ENCODE data around the gene KRT39. TPM values are rescaled to one million over a fixed set of nuclear protein-coding genes. Genes with fewer than 3 reads are reported as not detected.

Gene KRT39
- total RNA-seq, 1 experiment from 2014 or later = not detected

DNA sequence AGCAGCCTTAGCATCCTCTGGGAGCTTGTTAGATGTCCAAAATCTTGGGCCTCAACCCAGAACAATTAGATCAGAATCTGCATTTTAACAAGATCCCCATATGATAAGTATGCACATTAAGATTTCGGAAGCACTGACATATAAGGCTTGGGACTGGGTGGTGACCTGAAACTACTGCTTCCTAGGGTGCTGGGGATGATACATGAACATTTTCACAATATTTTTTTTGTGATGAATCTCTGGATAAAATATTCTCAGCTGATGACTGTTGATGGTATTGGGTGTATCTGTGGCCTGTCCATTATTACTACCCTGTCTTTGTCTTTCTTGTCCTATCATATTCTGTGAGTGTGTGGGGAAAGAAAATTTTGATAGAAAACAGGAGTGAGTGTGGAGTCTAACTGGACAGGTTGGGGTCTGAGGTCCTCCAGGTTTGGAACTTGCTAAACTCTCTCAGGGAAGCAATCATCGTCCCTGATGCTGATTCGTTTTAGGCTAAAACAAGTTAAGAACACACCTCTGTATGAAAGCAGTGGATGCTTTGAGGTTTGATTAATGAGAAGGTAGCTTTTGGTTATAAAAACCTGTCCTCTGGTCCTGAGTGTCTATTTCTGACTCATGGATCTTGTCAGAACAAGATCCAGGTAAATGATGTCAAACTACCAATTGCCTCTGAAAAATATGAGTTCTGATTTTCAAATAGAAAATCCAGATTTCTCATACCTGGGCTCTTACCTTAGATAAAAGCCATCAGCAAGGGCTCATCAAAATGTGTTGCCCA, 52.5 kb downstream of the KRT39 start (continued):
- TF ChIP-seq, protein P1, sequence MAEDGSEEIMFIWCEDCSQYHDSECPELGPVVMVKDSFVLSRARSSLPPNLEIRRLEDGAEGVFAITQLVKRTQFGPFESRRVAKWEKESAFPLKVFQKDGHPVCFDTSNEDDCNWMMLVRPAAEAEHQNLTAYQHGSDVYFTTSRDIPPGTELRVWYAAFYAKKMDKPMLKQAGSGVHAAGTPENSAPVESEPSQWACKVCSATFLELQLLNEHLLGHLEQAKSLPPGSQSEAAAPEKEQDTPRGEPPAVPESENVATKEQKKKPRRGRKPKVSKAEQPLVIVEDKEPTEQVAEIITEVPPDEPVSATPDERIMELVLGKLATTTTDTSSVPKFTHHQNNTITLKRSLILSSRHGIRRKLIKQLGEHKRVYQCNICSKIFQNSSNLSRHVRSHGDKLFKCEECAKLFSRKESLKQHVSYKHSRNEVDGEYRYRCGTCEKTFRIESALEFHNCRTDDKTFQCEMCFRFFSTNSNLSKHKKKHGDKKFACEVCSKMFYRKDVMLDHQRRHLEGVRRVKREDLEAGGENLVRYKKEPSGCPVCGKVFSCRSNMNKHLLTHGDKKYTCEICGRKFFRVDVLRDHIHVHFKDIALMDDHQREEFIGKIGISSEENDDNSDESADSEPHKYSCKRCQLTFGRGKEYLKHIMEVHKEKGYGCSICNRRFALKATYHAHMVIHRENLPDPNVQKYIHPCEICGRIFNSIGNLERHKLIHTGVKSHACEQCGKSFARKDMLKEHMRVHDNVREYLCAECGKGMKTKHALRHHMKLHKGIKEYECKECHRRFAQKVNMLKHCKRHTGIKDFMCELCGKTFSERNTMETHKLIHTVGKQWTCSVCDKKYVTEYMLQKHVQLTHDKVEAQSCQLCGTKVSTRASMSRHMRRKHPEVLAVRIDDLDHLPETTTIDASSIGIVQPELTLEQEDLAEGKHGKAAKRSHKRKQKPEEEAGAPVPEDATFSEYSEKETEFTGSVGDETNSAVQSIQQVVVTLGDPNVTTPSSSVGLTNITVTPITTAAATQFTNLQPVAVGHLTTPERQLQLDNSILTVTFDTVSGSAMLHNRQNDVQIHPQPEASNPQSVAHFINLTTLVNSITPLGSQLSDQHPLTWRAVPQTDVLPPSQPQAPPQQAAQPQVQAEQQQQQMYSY (CRISPR knock-in tag; IDR thresholded peaks at IDR 0.05) = no peak
- no peak for TF ChIP-seq ESRRA (CRISPR knock-in tag; IDR thresholded peaks at IDR 0.05; ENCODE audit: borderline replicate concordance)
- TF ChIP-seq, protein P2, sequence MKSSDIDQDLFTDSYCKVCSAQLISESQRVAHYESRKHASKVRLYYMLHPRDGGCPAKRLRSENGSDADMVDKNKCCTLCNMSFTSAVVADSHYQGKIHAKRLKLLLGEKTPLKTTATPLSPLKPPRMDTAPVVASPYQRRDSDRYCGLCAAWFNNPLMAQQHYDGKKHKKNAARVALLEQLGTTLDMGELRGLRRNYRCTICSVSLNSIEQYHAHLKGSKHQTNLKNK (CRISPR knock-in tag; IDR thresholded peaks at IDR 0.05) = no peak

DNA sequence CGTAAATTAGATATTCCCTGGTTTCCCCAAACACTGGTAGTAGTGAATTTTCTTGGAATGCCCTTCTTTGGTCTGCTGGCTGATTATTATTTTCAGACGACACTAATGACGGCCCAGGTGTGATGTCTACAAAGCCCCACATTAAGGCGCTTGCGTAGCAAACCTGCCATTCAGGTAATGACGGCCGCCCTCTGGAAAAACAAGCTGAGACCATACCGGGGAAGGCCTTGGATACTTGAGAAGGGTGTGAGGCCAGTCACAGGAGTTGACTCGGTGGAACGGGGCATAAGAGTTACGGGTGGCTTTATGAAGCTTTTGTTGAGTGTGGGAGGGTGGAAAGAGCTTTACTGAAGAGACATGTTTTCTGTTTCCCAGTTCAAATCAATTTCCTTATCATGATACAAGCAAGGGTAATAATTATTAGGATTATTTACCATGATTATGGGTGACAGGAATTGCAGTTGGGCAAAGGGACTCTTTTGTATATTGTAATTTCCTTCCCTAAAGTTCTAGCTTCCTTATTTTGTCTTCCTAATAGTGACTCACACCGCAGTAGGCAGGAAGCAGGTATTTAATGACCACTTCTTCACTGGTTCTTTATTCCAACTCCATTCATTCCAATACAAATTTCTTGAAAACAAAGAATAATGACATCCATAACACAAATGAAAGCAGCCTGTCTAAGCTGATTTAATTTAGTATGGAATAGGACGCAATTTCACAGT, 54.1 kb downstream of the KRT39 start:
- ChIA-PET CTCF (interaction anchor here (0.6 to 1.6 kb wide), 2 partner anchors 49 to 750 kb away, joined by 3 to 4 read pairs; no protein-coding TSS in a partner anchor), POLR2A (no interaction called here)
- ATAC-seq (no peak), DNase-seq (ENCODE audit: low spot score) (no peak)
- Mint-ChIP-seq H3K9me3 (no peaks in the 10 kb centered on the region), H3K27me3 (ENCODE audit: low read depth) (0 out of 2 replicates have a peak, but pooled peaks cover 2% of the 10 kb centered on the region), H3K4me3 (no peak overlapping the region), H3K27ac (no peak overlapping the region), H3K36me3 (no peaks in the 10 kb centered on the region), H3K4me1 (peaks cover 4% of the 10 kb centered on the region; the same call in 1 of the 2 replicates)
- TF ChIP-seq JAZF1 (CRISPR knock-in tag; IDR thresholded peaks at IDR 0.05) = no peak
- no peak for TF ChIP-seq PRRX2 (CRISPR knock-in tag; IDR thresholded peaks at IDR 0.05)
- TF ChIP-seq, protein P3, sequence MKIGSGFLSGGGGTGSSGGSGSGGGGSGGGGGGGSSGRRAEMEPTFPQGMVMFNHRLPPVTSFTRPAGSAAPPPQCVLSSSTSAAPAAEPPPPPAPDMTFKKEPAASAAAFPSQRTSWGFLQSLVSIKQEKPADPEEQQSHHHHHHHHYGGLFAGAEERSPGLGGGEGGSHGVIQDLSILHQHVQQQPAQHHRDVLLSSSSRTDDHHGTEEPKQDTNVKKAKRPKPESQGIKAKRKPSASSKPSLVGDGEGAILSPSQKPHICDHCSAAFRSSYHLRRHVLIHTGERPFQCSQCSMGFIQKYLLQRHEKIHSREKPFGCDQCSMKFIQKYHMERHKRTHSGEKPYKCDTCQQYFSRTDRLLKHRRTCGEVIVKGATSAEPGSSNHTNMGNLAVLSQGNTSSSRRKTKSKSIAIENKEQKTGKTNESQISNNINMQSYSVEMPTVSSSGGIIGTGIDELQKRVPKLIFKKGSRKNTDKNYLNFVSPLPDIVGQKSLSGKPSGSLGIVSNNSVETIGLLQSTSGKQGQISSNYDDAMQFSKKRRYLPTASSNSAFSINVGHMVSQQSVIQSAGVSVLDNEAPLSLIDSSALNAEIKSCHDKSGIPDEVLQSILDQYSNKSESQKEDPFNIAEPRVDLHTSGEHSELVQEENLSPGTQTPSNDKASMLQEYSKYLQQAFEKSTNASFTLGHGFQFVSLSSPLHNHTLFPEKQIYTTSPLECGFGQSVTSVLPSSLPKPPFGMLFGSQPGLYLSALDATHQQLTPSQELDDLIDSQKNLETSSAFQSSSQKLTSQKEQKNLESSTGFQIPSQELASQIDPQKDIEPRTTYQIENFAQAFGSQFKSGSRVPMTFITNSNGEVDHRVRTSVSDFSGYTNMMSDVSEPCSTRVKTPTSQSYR (CRISPR knock-in tag; IDR thresholded peaks at IDR 0.05) = no peak
- TF ChIP-seq ELF4 (CRISPR knock-in tag; IDR thresholded peaks at IDR 0.05; ENCODE audit: low read depth) = no peak

DNA sequence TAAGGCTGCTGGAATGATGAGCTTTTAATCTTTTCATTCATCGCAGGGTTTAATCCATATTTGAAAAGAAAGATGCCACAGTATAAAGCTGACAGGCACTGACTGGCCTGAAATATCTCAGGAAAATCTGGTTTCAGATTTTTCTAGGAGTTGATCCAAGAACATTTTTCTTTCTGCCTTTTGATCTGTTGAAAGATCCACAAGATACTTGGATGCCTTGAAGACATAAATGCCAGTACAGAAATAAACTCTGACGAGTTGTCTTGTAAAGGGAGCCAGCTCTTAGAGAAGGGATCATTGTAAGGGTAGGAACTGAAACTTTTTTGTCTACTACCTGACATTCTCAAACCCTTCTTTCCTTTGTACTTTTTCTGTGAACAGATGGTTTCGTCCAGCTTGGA, 56.3 kb downstream of the KRT39 start:
- ATAC-seq (no peak), DNase-seq (ENCODE audit: low spot score) (no peak)
- H3K4me1 Mint-ChIP-seq = peaks cover 4% of the 10 kb centered on the region; the same call in 1 of the 2 replicates
- H3K27ac Mint-ChIP-seq = no peak overlapping the region
- no peaks in the 10 kb centered on the region for H3K36me3 Mint-ChIP-seq
- H3K27me3 Mint-ChIP-seq (ENCODE audit: low read depth) = 0 out of 2 replicates have a peak, but pooled peaks cover 2% of the 10 kb centered on the region
- H3K9me3 Mint-ChIP-seq = no peaks in the 10 kb centered on the region
- H3K4me3 Mint-ChIP-seq = no peak overlapping the region
- CTCF ChIA-PET = interaction anchor here (2.4 kb wide), 1 partner anchor 412 kb away, joined by 9 read pairs; no protein-coding TSS in a partner anchor
- POLR2A ChIA-PET = no interaction called here
- TF ChIP-seq, protein P1 (CRISPR knock-in tag; IDR thresholded peaks at IDR 0.05) = no peak
- TF ChIP-seq, protein P4, sequence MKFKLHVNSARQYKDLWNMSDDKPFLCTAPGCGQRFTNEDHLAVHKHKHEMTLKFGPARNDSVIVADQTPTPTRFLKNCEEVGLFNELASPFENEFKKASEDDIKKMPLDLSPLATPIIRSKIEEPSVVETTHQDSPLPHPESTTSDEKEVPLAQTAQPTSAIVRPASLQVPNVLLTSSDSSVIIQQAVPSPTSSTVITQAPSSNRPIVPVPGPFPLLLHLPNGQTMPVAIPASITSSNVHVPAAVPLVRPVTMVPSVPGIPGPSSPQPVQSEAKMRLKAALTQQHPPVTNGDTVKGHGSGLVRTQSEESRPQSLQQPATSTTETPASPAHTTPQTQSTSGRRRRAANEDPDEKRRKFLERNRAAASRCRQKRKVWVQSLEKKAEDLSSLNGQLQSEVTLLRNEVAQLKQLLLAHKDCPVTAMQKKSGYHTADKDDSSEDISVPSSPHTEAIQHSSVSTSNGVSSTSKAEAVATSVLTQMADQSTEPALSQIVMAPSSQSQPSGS (CRISPR knock-in tag; IDR thresholded peaks at IDR 0.05; ENCODE audit: borderline replicate concordance, low read depth) = no peak
- no peak for TF ChIP-seq ZNF671 (CRISPR knock-in tag; IDR thresholded peaks at IDR 0.05)
- no peak for TF ChIP-seq TEAD1 (CRISPR knock-in tag; IDR thresholded peaks at IDR 0.05)
- no peak for TF ChIP-seq SOX15 (CRISPR knock-in tag; IDR thresholded peaks at IDR 0.05)
- TF ChIP-seq, protein P5, sequence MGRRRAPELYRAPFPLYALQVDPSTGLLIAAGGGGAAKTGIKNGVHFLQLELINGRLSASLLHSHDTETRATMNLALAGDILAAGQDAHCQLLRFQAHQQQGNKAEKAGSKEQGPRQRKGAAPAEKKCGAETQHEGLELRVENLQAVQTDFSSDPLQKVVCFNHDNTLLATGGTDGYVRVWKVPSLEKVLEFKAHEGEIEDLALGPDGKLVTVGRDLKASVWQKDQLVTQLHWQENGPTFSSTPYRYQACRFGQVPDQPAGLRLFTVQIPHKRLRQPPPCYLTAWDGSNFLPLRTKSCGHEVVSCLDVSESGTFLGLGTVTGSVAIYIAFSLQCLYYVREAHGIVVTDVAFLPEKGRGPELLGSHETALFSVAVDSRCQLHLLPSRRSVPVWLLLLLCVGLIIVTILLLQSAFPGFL (CRISPR knock-in tag; IDR thresholded peaks at IDR 0.05; ENCODE audit: borderline replicate concordance) = no peak
- TF ChIP-seq ESRRA (CRISPR knock-in tag; IDR thresholded peaks at IDR 0.05; ENCODE audit: borderline replicate concordance) = no peak
- no peak for TF ChIP-seq NR3C1 (CRISPR knock-in tag; conservative IDR thresholded peaks at IDR 0.05; ENCODE audit: low read depth)
- TF ChIP-seq, protein P6, sequence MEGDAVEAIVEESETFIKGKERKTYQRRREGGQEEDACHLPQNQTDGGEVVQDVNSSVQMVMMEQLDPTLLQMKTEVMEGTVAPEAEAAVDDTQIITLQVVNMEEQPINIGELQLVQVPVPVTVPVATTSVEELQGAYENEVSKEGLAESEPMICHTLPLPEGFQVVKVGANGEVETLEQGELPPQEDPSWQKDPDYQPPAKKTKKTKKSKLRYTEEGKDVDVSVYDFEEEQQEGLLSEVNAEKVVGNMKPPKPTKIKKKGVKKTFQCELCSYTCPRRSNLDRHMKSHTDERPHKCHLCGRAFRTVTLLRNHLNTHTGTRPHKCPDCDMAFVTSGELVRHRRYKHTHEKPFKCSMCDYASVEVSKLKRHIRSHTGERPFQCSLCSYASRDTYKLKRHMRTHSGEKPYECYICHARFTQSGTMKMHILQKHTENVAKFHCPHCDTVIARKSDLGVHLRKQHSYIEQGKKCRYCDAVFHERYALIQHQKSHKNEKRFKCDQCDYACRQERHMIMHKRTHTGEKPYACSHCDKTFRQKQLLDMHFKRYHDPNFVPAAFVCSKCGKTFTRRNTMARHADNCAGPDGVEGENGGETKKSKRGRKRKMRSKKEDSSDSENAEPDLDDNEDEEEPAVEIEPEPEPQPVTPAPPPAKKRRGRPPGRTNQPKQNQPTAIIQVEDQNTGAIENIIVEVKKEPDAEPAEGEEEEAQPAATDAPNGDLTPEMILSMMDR (IDR thresholded peaks at IDR 0.05) = no peak
